Kidney epithelial cell (primary cell): ENCODE data around the gene STX8. TPM values are rescaled to one million over a fixed set of nuclear protein-coding genes. Genes with fewer than 3 reads are reported as not detected.

Source experiments
- DNase-seq: peaks from one replicate; pipeline ENCODE4 v3.0.0-alpha.2; 2010; ENCODE audit warnings: low read depth
- H3K27me3 ChIP-seq: 2 replicates; pipeline ENCODE4 v1.6.0; 2011; ENCODE audit warnings: low read length; ENCODE audit not compliant: control insufficient read depth, insufficient read depth
- H3K36me3 ChIP-seq: 2 replicates; pipeline ENCODE4 v1.5.1; 2011; ENCODE audit warnings: low read length; ENCODE audit not compliant: control insufficient read depth, insufficient read depth
- H3K4me3 ChIP-seq: 2 replicates; pipeline ENCODE4 v1.5.1; 2011; ENCODE audit warnings: low read depth, mild to moderate bottlenecking, control low read depth, low read length
- CTCF ChIP-seq: IDR thresholded peaks from 2 replicates; pipeline ENCODE4 v1.5.1; 2011; ENCODE audit warnings: mild to moderate bottlenecking, moderate library complexity, low read length, control low read depth, inconsistent platforms; ENCODE audit not compliant: insufficient read depth, poor library complexity, severe bottlenecking
- total RNA-seq: library from RNA; depleted of rRNA; stranded (reverse); fragments of >200 nt; gene quantifications from 2 replicates; pipeline ENCODE4 v1.2.3, GENCODE V29; 2015

Gene STX8
- total RNA-seq, 1 donor from 2014 or later, result 76.3 TPM

- no peak for DNase-seq
Observed at GRCh38 chr17:9533441-9533840, 42.2 kb downstream of the STX8 start.

GRCh38 chr17:9532715-9533114 is 42.9 kb downstream of the STX8 start:
- DNase-seq, result no peak
- no peak for TF ChIP-seq CTCF
- H3K36me3 ChIP-seq, result no peaks in the 10 kb centered on the region

More at GRCh38 chr17:9533441-9533840, 42.2 kb downstream of the STX8 start:
- no peak for TF ChIP-seq CTCF
- Histone ChIP-seq H3K36me3 (no peaks in the 10 kb centered on the region), H3K4me3 (no peak overlapping the region), H3K27me3 (no peaks in the 10 kb centered on the region)

GRCh38 chr17:9531034-9531433 is 44.6 kb downstream of the STX8 start:
- Histone ChIP-seq H3K36me3 (no peaks in the 10 kb centered on the region), H3K4me3 (no peak overlapping the region), H3K27me3 (no peaks in the 10 kb centered on the region)
- no peak for DNase-seq
- no peak for TF ChIP-seq CTCF

More at GRCh38 chr17:9532715-9533114, 42.9 kb downstream of the STX8 start:
- Histone ChIP-seq H3K27me3 (no peaks in the 10 kb centered on the region), H3K4me3 (no peak overlapping the region)

GRCh38 chr17:9529033-9529700 is 46.5 kb downstream of the STX8 start:
- no peak for DNase-seq
- Histone ChIP-seq H3K27me3 (no peaks in the 10 kb centered on the region), H3K4me3 (no peak overlapping the region), H3K36me3 (no peaks in the 10 kb centered on the region)
- TF ChIP-seq CTCF, result peak; percentile 60

GRCh38 chr17:9527788-9528187 is 47.8 kb downstream of the STX8 start:
- no peak for TF ChIP-seq CTCF
- no peak overlapping the region for H3K4me3 ChIP-seq
- no peak for DNase-seq
- H3K36me3 ChIP-seq, result no peaks in the 10 kb centered on the region
- no peaks in the 10 kb centered on the region for H3K27me3 ChIP-seq

- Histone ChIP-seq H3K36me3 (no peaks in the 10 kb centered on the region), H3K27me3 (no peaks in the 10 kb centered on the region), H3K4me3 (no peak overlapping the region)
- peak; percentile 59 for TF ChIP-seq CTCF
- peak; percentile 7 for DNase-seq
Observed at GRCh38 chr17:9522074-9522473, 53.5 kb downstream of the STX8 start.
